Left ventricle myocardium inferior (tissue), 1 donor: ENCODE data around the gene CPLANE1. TPM values are rescaled to one million over a fixed set of nuclear protein-coding genes. Genes with fewer than 3 reads are reported as not detected.

Source experiments
- DNase-seq: peaks from one replicate; pipeline ENCODE4 v3.0.0-alpha.2; 2020
- H3K27ac ChIP-seq: fragments of 200-600 bp; replicated peaks from 2 replicates; pipeline ENCODE4 v1.8.0; 2021
- H3K27me3 ChIP-seq: fragments of 200-600 bp; 2 replicates; pipeline ENCODE4 v1.8.0; 2021; ENCODE audit warnings: low read depth
- H3K36me3 ChIP-seq: fragments of 200-600 bp; 2 replicates; pipeline ENCODE4 v1.8.0; 2021
- H3K4me1 ChIP-seq: fragments of 200-600 bp; 2 replicates; pipeline ENCODE4 v1.8.0; 2021
- H3K4me3 ChIP-seq: fragments of 200-600 bp; 2 replicates; pipeline ENCODE4 v1.8.0; 2021; ENCODE audit warnings: mild to moderate bottlenecking, moderate library complexity
- H3K9me3 ChIP-seq: fragments of 200-600 bp; replicated peaks from 2 replicates; pipeline ENCODE4 v1.8.0; 2021
- intact Hi-C: fragments of 100-400 bp; cut with micrococcal nuclease; formaldehyde crosslinking; loops from one replicate; pipeline ENCODE4 v1.11.0; 2022
- total RNA-seq: library from RNA; stranded (reverse); fragmentation: NEBNext Ultra II Directional; extraction: Animal tissue kit (Norgen Biotek cat#: 25700); gene quantifications from one replicate; pipeline ENCODE4 v1.2.1, GENCODE V29; 2021
- TF ChIP-seq, protein P1 (sequence below): fragments of 200-600 bp; IDR thresholded peaks from 2 replicates; pipeline ENCODE4 v1.8.0; 2021; ENCODE audit warnings: antibody characterized with exemption, mild to moderate bottlenecking, borderline replicate concordance
- donor health status: DM: no; HTN: yes; CAD: no; lungs with severe emphysema.

Gene CPLANE1
- total RNA-seq, 1 donor from 2014 or later: 8.3 TPM

DNA sequence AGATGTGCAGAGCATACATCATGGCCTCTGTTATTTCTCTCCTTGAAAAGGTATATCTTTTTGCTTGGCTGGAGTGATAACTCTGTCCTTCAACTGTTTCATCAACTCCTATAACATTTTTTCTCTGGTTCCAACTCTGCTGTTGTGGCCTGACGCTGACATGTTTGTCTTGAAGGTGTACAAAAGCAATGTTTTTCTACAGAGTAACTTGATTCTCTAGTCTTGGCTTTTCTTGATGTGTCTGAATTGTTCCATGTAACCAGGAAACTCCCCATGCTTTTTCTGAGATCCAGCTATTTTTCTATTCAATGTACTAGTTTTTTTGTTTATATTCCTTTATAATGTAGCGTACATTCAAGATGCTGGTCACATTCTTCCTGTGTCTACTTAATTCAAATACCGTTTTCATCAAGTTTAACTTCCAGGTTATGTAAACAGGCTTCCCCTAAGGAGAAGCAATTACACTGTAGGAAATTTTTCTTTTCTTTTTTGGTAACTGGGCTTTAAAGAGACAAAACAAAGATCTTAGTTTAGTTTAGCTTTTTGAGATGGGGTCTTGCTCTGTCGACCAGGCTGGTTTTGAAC lies 6.7 kb upstream of the CPLANE1 start:
- DNase-seq: no peak
- Histone ChIP-seq H3K36me3 (peaks cover 6% of the 10 kb centered on the region), H3K4me1 (no peaks in the 10 kb centered on the region), H3K4me3 (no peak overlapping the region), H3K9me3 (peaks cover 18% of the 10 kb centered on the region), H3K27ac (no peak overlapping the region), H3K27me3 (no peaks in the 10 kb centered on the region)
- TF ChIP-seq, protein P1, sequence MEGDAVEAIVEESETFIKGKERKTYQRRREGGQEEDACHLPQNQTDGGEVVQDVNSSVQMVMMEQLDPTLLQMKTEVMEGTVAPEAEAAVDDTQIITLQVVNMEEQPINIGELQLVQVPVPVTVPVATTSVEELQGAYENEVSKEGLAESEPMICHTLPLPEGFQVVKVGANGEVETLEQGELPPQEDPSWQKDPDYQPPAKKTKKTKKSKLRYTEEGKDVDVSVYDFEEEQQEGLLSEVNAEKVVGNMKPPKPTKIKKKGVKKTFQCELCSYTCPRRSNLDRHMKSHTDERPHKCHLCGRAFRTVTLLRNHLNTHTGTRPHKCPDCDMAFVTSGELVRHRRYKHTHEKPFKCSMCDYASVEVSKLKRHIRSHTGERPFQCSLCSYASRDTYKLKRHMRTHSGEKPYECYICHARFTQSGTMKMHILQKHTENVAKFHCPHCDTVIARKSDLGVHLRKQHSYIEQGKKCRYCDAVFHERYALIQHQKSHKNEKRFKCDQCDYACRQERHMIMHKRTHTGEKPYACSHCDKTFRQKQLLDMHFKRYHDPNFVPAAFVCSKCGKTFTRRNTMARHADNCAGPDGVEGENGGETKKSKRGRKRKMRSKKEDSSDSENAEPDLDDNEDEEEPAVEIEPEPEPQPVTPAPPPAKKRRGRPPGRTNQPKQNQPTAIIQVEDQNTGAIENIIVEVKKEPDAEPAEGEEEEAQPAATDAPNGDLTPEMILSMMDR: no peak
- intact Hi-C loops: no loop called here

DNA sequence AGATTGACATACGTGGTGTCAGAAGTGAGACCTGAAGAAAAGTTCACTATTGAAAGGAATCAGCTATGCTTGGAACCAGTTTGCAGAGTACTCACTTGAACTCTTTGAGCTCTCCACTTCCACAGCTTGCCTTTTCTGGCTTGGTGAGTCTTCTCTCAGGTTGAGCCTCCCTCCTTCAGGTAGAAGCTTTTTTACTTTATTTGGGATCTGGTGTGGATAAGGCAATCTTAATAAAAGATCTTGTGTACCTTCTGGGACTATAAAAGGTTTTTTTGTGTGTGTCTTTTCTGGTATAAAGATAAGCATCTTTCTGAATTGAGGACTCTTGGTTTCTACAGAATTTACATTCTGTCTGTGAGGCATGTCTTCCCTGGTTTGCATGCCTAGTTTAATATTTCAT lies 5.4 kb upstream of the CPLANE1 start:
- Histone ChIP-seq H3K27ac (no peak overlapping the region), H3K36me3 (peaks cover 6% of the 10 kb centered on the region), H3K27me3 (no peaks in the 10 kb centered on the region), H3K9me3 (peaks cover 17% of the 10 kb centered on the region), H3K4me3 (no peak overlapping the region), H3K4me1 (peaks cover 4% of the 10 kb centered on the region)
- intact Hi-C loops: no loop called here
- TF ChIP-seq, protein P1: no peak
- DNase-seq: no peak

DNA sequence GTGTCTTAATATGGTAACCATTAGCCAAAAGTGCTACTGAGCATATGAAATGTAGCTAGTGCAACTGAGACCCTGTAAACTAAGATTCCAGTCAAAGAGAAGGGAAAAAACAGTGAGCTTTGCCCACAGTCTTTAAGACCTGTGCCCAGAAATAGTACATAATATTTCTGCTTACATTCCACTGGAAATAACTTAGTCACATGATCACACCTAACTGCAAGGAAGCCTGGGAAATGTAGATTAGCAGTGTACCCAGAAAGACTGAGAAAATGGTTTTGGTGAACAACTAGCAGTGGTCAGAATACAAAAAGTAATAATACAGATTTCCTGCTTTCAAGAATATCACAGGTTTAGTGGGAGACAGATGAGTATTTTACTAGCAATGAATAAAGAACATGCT lies 2.5 kb upstream of the CPLANE1 start:
- intact Hi-C loops: no loop called here
- Histone ChIP-seq H3K4me3 (no peak overlapping the region), H3K4me1 (peaks cover 33% of the 10 kb centered on the region), H3K27me3 (no peaks in the 10 kb centered on the region), H3K27ac (no peak overlapping the region), H3K36me3 (peaks cover 6% of the 10 kb centered on the region), H3K9me3 (peaks cover 8% of the 10 kb centered on the region)
- TF ChIP-seq, protein P1: no peak
- DNase-seq: no peak

DNA sequence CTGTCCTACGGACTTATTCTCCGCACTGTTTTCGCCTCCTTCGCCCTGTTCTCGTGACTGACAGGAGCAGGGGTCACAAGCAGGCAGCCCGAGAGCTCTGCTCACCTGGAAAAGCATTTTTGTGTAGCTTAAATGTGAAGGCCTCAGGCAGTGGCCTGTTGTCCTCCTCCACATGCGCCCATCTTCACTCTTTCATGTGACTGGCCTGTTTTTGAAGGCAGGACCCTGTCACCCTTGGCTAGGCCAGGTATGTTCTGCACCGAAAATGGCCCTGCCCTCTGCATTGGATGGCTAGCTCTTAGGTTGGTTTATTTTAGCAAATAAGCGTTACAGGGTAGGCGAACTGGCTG lies 614 bp upstream of the CPLANE1 start:
- Histone ChIP-seq H3K4me3 (peak overlapping the region; percentile 95), H3K27ac (peak overlapping the region; percentile 94), H3K4me1 (peaks cover 51% of the 10 kb centered on the region), H3K9me3 (peaks cover 8% of the 10 kb centered on the region), H3K36me3 (peaks cover 6% of the 10 kb centered on the region), H3K27me3 (no peaks in the 10 kb centered on the region)
- TF ChIP-seq, protein P1: no peak
- intact Hi-C loops: no loop called here
- no peak for DNase-seq

DNA sequence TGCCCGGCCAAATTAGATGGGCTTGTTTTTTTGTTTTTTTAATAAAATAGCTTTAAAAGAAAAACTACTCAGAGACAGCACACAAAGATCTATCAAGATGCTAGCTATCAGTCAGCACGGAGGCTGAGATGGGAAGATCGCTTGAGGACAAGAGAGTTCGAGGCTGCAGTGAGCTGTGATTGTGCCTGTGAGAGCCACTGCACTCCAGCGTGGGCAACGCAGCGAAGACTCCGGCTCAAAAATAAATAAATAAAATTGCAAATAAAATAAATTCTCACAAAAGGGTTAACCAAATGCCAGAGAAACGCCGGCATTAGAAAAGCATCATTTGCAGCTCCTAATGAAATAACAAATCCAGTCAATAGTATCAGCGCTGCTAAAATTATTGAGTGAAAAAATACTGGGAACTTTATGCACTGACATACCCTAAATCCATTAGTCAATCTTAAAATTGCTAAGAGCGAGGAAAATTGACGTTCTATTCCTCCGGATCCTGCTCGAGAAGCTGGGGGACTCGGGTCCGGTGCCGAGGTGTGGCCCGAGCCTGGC lies 681 bp downstream of the CPLANE1 start:
- DNase-seq: no peak
- H3K27ac ChIP-seq: peak overlapping the region; percentile 94
- no peaks in the 10 kb centered on the region for H3K36me3 ChIP-seq
- H3K4me1 ChIP-seq: peaks cover 51% of the 10 kb centered on the region
- intact Hi-C loops: no loop called here
- H3K9me3 ChIP-seq: no peaks in the 10 kb centered on the region
- H3K4me3 ChIP-seq: peak overlapping the region; percentile 95
- no peaks in the 10 kb centered on the region for H3K27me3 ChIP-seq
- TF ChIP-seq, protein P1: no peak
